Ishikawa (cell line): Measurements from ENCODE around the gene ERCC6L2.

Experiments
- CEBPB ChIP-seq: IDR thresholded peaks from 2 replicates; pipeline ENCODE4 v1.6.1; 2012
- CREB1 ChIP-seq: IDR thresholded peaks from 2 replicates; pipeline ENCODE4 v1.6.1; 2012; ENCODE audit warnings: low read depth
- FOXM1 ChIP-seq: IDR thresholded peaks from 2 replicates; pipeline ENCODE4 v1.6.1; 2012; ENCODE audit warnings: low read depth, borderline replicate concordance
- NFIC ChIP-seq: IDR thresholded peaks from 2 replicates; pipeline ENCODE4 v1.6.1; 2012
- RAD21 ChIP-seq: IDR thresholded peaks from 2 replicates; pipeline ENCODE4 v1.6.1; 2012; ENCODE audit warnings: low read depth
- TAF1 ChIP-seq: IDR thresholded peaks from 2 replicates; pipeline ENCODE4 v1.6.1; 2012; ENCODE audit warnings: low read depth, mild to moderate bottlenecking
- TCF12 ChIP-seq: IDR thresholded peaks from 2 replicates; pipeline ENCODE4 v1.6.1; 2012; ENCODE audit warnings: low read depth
- TEAD4 ChIP-seq: IDR thresholded peaks from 2 replicates; pipeline ENCODE4 v1.6.1; 2012
- YY1 ChIP-seq: IDR thresholded peaks from 2 replicates; pipeline ENCODE4 v1.6.1; 2012; ENCODE audit warnings: low read depth
- ZBTB7A ChIP-seq: IDR thresholded peaks from 2 replicates; pipeline ENCODE4 v1.6.1; 2012; ENCODE audit warnings: low read depth
- TF ChIP-seq, protein P1 (sequence below): IDR thresholded peaks from 2 replicates; pipeline ENCODE4 v1.6.1; 2012; ENCODE audit warnings: low read depth, mild to moderate bottlenecking
- TF ChIP-seq, protein P2 (sequence below): IDR thresholded peaks from 2 replicates; pipeline ENCODE4 v1.6.1; 2012
- TF ChIP-seq, protein P3 (sequence below): IDR thresholded peaks from 2 replicates; pipeline ENCODE4 v1.6.1; 2012

ERCC6L2 gene

GRCh38 chr9:95924987-95925386 is 49.5 kb downstream of the ERCC6L2 start:
- TF ChIP-seq, protein P1, sequence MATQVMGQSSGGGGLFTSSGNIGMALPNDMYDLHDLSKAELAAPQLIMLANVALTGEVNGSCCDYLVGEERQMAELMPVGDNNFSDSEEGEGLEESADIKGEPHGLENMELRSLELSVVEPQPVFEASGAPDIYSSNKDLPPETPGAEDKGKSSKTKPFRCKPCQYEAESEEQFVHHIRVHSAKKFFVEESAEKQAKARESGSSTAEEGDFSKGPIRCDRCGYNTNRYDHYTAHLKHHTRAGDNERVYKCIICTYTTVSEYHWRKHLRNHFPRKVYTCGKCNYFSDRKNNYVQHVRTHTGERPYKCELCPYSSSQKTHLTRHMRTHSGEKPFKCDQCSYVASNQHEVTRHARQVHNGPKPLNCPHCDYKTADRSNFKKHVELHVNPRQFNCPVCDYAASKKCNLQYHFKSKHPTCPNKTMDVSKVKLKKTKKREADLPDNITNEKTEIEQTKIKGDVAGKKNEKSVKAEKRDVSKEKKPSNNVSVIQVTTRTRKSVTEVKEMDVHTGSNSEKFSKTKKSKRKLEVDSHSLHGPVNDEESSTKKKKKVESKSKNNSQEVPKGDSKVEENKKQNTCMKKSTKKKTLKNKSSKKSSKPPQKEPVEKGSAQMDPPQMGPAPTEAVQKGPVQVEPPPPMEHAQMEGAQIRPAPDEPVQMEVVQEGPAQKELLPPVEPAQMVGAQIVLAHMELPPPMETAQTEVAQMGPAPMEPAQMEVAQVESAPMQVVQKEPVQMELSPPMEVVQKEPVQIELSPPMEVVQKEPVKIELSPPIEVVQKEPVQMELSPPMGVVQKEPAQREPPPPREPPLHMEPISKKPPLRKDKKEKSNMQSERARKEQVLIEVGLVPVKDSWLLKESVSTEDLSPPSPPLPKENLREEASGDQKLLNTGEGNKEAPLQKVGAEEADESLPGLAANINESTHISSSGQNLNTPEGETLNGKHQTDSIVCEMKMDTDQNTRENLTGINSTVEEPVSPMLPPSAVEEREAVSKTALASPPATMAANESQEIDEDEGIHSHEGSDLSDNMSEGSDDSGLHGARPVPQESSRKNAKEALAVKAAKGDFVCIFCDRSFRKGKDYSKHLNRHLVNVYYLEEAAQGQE = no peak
- TF ChIP-seq YY1 (no peak), FOXM1 (no peak), TAF1 (no peak), ZBTB7A (no peak), CREB1 (no peak), NFIC (no peak), RAD21 (no peak), TCF12 (no peak)
- TF ChIP-seq, protein P2, sequence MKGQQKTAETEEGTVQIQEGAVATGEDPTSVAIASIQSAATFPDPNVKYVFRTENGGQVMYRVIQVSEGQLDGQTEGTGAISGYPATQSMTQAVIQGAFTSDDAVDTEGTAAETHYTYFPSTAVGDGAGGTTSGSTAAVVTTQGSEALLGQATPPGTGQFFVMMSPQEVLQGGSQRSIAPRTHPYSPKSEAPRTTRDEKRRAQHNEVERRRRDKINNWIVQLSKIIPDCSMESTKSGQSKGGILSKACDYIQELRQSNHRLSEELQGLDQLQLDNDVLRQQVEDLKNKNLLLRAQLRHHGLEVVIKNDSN = no peak
- TF ChIP-seq, protein P3, sequence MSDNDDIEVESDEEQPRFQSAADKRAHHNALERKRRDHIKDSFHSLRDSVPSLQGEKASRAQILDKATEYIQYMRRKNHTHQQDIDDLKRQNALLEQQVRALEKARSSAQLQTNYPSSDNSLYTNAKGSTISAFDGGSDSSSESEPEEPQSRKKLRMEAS = no peak

DNA sequence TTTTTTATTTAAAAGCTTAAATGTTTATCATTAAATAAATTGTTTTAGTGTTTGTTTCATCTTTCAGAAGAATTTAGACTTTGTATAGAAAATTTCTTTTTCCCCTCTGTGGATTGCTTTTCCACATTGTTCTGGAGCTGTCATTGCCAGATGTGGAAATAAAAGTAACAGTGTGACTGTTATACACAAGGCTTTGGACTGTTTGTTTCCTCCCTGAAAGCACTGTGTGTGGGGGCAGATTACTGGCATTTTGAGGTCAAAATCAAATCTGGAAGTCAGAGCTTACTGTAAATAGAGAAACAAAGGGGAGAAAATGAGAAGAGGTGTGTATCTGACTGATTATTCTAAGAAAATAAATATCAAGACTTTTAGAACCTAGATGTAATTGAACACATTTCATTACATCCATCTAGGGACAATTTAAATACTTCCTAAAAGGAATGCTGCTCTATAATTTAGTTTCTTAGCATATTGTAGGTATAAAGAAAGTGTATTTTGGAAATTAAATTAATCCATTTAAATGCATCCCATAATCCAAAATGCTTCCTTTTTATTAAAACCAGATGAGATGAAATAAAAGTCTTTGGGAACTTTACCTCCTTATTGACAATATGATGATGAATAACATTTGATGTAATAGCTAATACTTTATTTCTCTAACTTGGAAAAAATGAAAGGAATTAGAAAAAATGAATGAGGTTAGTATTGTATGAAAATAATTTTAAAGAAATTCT is 51.9 kb downstream of the ERCC6L2 start:
- TF ChIP-seq ZBTB7A = no peak
- no peak for TF ChIP-seq CREB1
- TF ChIP-seq, protein P1 = no peak
- TF ChIP-seq, protein P3 = no peak
- no peak for TF ChIP-seq RAD21
- TF ChIP-seq CEBPB = no peak
- TF ChIP-seq, protein P2 = no peak
- no peak for TF ChIP-seq TEAD4
- no peak for TF ChIP-seq NFIC
- TF ChIP-seq YY1 = no peak

GRCh38 chr9:95930277-95930676 is 54.8 kb downstream of the ERCC6L2 start:
- no peak for TF ChIP-seq FOXM1
- TF ChIP-seq, protein P2 = no peak
- TF ChIP-seq TAF1 = no peak
- TF ChIP-seq, protein P3 = no peak
- no peak for TF ChIP-seq CEBPB
- TF ChIP-seq, protein P1 = no peak
- TF ChIP-seq NFIC = no peak
- no peak for TF ChIP-seq CREB1

DNA sequence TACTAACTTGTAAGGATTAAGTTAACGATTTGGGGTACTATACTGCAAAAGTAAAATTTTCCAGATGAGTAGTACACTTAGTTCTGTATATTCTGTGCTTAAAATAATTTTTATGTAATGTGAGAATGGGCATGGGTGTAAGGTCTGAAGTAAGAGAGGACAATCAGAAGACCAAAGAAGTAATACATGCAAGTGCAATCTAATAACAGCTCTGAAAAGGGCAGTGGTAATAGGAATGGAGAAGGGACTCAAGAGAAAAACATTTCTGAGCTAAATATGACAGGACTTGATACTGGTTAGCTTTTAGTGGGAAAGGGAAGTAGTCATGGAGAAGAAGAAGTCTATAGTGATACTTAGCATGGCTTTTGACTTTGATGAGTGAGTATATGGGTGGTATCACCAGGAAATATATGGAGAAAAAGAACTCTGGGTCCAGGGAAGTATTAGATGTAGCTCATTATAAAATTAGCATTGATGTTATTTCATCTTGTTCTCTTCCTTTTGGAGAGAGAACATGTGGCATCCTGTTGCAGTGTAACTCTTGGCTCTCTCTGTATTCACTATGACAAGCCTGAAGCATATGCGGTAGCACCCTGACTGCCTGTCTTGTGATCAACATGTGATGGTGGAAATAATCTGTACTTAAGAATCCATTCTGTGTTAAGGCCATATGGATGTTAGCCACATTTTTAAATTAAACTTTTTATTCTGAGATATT is 60.5 kb downstream of the ERCC6L2 start:
- no peak for TF ChIP-seq TAF1
- TF ChIP-seq, protein P2 = no peak
